Dermis blood vessel endothelial cell (primary cell): ENCODE results near the gene PIN4. TPM values are rescaled to one million over a fixed set of nuclear protein-coding genes. Genes with fewer than 3 reads are reported as not detected.
"Not testable (repeated sequence)": the region's sequence is repeated elsewhere in the genome, so short reads cannot be mapped to it uniquely, and the experiment has no call there.

Experiments
- DNase-seq: peaks from one replicate; pipeline ENCODE4 v3.0.0; 2010
- total RNA-seq: library from RNA; depleted of rRNA; stranded (reverse); fragments of >200 nt; gene quantifications from 2 replicates; pipeline ENCODE4 v1.2.3, GENCODE V29; 2014

Gene PIN4
- 9.3 and 12.4 TPM in 2 replicates for total RNA-seq

DNA sequence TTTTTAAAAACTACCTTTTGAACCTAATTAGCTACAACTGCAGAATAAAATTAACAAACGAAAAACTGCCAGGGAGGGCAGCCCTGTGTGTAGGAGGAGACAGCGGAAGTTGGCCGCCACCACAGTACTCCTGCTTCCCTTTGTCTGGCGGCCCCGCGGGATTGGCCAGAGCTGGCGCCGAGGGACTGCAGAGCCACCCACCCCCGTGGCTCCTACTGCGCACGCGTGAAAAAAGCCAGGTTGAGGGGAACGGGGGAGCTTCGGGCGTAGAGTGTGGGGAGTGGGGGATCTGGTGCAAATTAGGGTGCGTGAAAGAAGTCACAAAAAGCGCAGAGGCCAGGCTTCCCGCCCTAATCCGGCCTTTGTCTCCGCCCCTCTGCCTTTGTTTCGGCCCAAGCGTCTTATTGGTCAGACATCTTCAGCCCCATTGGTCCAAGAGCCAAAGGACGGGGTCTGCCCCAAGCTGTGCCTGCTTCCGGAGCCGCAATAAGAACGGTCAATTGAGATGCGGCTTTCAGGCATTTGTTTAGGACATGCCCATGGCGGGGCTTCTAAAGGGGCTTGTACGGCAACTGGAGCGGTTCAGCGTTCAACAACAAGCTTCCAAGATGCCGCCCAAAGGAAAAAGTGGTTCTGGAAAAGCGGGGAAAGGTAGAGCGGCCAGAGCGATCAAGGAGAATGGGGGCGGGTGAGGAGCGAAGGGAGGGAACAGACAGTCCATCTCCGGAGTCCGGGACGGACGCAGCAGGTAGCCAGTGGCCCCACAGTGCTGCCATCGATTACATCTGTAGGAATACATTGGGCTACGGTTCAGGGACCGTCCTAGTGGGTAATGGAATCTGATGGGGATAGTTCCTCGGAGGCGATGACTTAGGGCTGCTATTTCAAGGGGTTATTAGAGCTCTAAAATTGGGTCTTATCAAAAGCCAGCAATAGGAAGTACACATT, at the start of gene PIN4:
Gene PIN4, plus strand, starts transcription at position 580 of the 948 bp plus-strand sequence. Its CDS starts 29 bp downstream, at position 609.
- DNase-seq = peak; percentile 96

- DNase-seq = no peak
Observed at GRCh38 chrX:72132456-72132855, 49.1 kb upstream of the PIN4 start.

GRCh38 chrX:72133851-72134546, 47.6 kb upstream of the PIN4 start:
- DNase-seq = no peak

GRCh38 chrX:72137846-72138495, 43.6 kb upstream of the PIN4 start:
- no peak for DNase-seq

- no peak for DNase-seq
Observed at GRCh38 chrX:72139538-72139937, 42.0 kb upstream of the PIN4 start.

- DNase-seq = no peak
Observed at GRCh38 chrX:72141372-72142004, 40.1 kb upstream of the PIN4 start.

DNA sequence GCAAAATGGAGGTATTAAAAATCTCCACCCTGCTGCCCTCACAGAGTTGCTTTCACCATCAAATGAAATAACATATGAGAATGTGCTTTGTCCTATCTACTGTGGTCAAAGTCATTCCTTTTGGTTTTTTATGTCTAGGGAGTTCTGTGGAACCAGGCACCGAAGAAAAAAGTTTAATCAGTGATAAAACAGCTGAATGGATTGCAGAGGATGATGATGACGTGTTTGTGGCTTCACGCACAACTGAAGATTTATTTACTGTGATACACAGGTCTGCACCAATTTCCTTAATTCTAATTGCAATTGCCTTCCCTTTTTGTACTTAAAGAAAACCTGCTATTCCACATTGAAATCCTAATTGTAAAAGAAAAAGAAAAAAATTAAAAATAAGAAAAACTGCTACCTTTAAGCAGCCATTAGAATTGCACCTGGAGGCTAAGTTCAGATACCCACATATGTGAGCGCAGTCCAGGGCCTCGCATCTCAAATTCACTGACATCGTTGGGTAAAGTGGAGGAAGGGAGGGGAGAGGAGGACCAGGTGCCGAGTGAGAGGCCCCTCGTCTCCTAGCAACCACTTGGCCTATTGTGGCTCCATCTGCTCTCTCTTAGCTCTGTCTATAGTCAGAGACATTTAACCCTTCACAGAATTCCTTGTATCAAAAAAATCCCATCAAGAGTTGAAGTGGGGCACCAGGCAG, 39.3 kb upstream of the PIN4 start:
- DNase-seq = no peak

GRCh38 chrX:72142794-72143608, 38.6 kb upstream of the PIN4 start:
- no peak for DNase-seq

- DNase-seq = no peak
Observed at GRCh38 chrX:72143609-72143907, 38.0 kb upstream of the PIN4 start.

DNA sequence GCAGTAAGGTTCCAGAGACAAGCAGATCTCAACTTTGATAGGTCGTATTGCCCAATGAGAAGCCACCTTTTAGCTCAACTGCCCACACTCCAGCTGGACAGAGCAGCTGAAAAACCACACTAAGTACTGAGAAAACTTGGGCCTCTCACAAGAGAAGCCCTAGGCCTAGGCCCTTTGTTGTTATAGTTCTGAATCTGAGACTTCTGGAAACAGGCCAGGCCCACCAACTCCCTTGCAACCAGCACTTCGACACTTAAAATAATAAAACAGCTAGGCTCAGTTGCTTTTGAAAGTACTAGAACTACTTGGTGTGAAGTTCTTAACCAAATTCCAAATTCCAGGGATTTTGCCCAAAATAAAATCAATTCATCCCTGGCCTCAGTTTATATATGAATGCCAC, 36.4 kb upstream of the PIN4 start:
- DNase-seq = no peak

GRCh38 chrX:72146527-72146926, 35.0 kb upstream of the PIN4 start:
- DNase-seq = no peak

DNA sequence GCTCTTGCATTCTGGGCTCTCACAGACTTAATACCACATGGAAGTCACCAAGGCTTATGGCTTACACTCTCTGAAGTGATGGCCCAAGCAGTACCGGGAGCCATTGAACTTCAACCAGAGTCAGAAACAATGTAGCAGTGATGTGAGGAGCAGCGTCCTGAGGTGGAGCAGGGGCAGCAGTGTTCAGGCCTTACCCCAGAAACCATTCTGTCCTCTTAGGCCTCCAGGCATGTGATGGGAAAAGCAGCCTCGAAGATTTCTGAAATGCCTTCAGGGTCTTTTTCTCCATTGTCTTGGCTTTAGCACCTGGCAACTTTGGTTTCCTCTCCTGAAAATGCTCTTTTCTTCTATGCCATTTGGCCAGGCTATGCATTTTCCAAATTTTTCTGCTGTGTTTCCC, 22.8 kb upstream of the PIN4 start:
- no peak for DNase-seq

DNA sequence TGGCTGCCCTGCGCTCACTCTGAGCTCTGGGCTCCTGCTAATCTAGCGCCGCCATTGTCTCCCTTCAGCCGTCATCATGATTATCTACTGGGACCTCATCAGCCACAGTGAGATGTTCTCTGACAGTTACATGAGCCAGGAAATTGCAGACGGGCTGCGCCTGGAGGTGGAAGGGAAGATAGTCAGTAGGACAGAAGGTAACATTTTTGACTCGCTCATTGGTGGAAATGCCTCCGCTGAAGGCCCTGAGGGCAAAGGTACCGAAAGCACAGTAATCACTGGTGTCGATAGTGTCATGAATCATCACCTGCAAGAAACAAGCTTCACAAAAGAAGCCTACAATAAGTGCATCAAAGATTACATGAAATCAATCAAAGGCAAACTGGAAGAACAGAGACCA, 21.8 kb upstream of the PIN4 start:
- DNase-seq = no peak

DNA sequence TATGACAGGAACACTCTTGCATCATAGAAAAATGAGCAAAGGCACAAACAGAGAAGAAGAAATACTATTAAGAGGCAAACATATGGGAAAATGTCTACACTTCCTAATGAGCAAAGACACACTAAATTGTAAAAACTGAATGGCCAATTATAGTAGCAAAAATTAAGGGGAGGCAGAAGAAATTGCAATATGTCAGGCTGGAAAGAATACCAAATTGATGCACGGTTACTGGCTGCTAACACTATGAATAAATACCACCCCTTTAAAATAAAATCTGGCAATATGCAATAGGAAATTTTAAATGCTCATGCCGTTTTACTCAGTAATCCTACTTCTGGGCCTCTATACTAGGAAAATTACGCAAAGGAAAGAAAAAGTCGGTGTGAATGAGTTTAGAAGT, 16.0 kb upstream of the PIN4 start:
- DNase-seq = no peak

DNA sequence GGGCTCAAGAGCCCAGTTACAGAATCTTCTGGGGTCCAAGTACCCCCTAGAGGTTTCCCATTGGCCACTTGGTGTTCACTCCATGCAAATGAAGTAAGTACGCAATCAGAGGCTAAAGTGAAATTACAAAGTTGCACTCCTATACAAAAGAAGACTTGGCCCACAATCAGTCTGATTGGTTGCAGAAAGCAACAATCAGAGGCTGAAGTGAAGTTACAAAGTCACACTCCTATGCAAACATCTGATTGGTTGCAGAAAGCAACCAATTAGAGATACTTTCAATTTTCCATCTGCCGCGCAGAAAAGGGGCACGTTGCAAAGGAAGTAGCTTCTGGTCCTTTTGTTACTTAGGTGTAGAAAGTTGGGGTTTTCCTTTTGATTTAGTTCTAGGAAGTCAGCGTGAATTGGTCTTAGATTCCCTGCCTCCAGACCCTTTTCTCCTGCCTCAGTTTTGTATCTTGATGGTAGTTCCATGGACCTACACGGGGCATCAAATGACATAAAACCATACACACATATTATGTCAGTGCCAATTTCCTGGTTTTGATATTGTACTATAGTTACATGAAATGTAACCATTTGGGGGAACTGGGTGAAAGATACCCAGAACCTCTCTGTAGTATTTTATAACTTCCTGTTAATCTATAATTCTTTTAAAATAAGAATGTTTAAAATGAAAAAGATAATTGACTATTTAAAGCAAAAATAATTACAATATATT, 12.4 kb upstream of the PIN4 start:
- peak; percentile 46 for DNase-seq

DNA sequence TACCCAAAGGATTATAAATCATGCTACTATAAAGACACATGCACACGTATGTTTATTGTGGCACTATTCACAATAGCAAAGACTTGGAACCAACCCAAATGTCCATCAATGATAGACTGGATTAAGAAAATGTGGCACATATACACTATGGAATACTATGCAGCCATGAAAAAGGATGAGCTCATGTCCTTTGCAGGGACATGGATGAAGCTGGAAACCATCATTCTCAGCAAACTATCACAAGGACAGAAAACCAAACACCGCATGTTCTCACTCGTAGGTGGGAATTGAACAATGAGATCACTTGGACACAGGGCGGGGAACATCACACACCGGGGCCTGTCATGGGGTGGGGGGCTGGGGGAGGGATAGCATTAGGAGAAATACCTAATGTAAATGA, 5.3 kb upstream of the PIN4 start:
- not testable (repeated sequence) for DNase-seq

DNA sequence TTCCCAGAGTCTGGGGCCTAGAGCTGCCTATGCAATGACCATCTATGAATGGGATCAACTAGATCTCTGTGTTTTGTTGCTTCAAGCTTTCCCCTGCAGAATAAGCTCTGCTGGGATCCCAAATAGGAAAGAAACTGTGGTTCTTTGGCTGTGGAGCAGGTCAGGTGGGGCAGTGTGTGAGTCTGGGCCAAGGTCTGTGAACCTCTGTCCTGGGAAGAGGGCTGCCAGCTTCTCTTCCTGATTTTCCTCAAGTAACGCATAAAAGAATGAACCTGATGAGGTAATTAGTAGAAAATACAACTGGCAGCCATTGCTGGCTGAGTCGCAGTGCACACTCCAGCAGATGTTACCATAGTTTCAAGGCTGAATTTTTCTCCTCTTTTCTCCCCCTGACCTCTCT, 4.6 kb upstream of the PIN4 start:
- DNase-seq = peak; percentile 6

DNA sequence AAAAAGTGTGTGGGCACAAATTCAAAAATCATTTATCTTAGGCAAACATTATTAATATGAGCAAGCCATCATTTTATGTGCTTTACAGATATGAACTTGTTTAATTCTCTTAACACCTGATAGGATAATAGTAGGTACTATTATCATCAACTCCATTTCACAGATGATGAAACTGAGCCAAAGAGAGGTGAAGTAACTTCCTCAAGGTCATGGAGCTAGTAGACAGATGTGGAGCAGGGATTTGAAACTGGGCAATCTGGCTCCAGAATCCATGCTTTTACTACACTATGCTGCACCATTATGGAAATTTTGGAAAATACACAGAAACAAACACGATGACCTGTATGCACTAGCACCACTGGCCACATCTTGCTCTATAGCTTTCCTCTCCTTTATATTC, 1.0 kb upstream of the PIN4 start:
- no peak for DNase-seq

DNA sequence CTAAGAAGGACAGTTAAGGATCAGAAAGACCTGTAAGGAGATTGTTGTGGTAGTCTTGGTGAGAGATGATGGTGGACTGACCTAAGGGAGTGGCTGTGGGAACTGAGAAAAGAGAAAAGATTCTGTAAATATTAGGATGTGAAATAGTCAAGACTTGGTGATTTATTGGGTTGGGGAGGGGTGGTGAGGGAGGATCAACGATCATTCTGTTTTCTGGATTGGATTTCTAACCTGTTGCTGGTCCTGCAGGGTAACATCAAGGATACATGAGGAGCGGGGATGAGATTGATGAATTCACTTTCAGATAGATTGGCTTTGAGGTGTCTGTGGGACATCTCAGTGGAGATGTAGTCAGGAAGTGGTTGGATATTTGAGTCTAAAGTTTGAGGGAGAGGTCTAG, 1.4 kb downstream of the PIN4 start:
- no peak for DNase-seq

DNA sequence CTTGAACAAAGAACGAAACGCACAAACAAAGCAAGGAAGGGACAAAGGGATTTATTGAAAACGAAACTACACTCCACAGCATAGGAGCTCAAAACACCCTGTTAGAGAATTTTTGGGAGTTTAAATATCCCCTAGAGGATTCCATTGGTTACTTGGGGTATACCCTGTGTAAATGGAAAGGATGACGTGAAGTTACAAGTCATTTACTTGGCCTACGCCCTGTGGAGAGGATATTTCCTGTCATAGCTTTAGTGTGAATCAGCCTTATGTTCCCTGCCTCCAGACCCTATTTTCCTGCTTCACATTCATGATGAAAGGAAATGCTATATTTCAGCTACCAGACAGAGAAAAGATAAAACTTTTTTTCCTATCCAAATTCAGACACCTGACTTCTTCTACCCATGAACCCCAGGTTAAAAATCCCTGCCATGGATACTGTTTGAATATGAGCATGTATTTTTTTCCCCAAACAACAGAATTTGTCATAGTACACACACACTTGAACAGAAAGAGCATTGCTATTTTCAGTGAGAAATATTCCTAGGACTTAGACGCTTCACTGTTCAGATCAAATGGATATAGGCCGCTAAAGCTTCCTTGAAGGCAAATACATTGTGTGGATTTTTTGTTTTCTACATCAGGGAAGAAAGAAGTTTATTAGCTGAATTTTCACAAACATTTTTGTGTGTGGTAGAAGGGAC, 20.4 kb downstream of the PIN4 start:
- DNase-seq = peak; percentile 74
